ENCODE data around the gene TLR6. TPM values are rescaled to one million over a fixed set of nuclear protein-coding genes. Genes with fewer than 3 reads are reported as not detected.

TLR6 gene
- total RNA-seq, 1 donor from 2014 or later: 12.4 TPM

DNA sequence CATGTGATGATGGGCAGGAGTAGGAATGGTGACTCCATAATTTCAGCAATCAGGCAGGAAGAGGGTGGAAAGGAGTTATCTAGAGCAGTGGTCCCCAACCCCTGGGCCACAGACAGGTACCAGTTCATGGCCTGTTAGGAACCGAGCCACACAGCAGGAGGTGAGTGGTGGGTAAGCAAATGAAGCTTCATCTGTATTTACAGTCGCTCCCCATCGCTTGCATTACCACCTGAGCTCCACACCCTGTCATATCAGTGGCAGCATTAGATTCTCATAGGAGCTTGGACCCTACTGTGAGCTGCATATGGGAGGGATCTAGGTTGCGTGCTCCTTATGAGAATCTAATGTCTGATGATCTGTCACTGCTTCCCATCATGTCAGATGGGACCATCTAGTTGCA, 72.5 kb downstream of the TLR6 start:
- no peaks in the 10 kb centered on the region for H3K36me3 ChIP-seq
- H3K9me3 ChIP-seq: no peaks in the 10 kb centered on the region
- H3K4me1 ChIP-seq: no peaks in the 10 kb centered on the region
- TF ChIP-seq, protein P1, sequence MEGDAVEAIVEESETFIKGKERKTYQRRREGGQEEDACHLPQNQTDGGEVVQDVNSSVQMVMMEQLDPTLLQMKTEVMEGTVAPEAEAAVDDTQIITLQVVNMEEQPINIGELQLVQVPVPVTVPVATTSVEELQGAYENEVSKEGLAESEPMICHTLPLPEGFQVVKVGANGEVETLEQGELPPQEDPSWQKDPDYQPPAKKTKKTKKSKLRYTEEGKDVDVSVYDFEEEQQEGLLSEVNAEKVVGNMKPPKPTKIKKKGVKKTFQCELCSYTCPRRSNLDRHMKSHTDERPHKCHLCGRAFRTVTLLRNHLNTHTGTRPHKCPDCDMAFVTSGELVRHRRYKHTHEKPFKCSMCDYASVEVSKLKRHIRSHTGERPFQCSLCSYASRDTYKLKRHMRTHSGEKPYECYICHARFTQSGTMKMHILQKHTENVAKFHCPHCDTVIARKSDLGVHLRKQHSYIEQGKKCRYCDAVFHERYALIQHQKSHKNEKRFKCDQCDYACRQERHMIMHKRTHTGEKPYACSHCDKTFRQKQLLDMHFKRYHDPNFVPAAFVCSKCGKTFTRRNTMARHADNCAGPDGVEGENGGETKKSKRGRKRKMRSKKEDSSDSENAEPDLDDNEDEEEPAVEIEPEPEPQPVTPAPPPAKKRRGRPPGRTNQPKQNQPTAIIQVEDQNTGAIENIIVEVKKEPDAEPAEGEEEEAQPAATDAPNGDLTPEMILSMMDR (IDR thresholded peaks at IDR 0.05): no peak
- no peak overlapping the region for H3K4me3 ChIP-seq
- no peak overlapping the region for H3K27ac ChIP-seq
- intact Hi-C loops (cut with DNase I): no loop called here
- ATAC-seq: no peak
- DNase-seq: no peak
- no peaks in the 10 kb centered on the region for H3K27me3 ChIP-seq (ENCODE audit: low read depth)

DNA sequence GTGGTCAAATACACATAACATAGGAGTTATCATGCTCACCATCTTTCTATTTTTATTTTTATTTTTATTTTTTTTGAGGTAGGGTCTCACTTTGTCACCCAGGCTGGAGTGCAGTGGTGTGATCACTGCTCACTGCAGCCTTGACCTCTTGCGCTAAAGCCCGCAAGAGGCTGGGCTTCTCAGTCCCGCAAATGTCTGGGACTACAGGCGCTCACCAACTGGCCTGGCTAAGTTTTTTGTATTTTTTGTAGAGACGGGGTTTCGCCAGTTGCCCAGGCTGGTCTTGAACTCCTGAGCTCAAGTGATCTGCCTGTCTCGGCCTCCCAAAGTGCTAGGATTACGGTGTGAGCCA, 73.5 kb downstream of the TLR6 start:
- ATAC-seq (no peak), DNase-seq (no peak)
- Histone ChIP-seq H3K4me1 (no peaks in the 10 kb centered on the region), H3K27ac (no peak overlapping the region), H3K9me3 (no peaks in the 10 kb centered on the region), H3K36me3 (no peaks in the 10 kb centered on the region), H3K4me3 (no peak overlapping the region), H3K27me3 (ENCODE audit: low read depth) (no peaks in the 10 kb centered on the region)
- intact Hi-C loops (cut with DNase I): no loop called here
- TF ChIP-seq, protein P1 (IDR thresholded peaks at IDR 0.05): no peak

DNA sequence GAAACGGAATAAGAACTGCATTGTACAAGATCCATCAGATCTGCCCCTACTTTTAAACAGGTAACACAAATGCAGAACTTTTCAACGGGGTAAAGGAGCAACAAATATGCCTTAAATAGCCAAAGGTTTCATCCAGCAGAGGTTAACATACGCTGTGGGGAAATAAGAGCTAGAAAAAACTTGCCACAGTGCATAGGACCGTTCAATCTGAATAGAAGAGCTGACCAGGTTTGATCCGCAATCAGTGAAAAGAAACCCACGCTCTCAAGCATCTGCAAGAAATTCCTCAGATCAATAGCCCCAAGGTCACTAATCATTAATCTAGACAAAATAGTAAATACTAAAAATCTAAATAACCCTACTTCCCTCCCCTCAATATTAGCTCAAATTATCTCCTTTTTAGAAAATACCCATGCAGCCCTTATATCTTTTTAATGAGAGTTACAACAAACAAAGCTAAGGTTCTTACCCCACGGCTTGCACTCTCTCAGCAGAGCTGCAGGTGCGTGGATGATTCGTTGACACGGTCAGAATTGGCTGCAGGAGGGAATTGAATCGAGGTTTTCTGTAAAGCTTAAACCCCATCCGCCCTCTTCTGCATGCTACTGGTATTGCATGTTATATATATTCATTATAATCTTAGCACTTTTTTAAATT, 74.0 kb downstream of the TLR6 start, which contains the start of gene TLR10:
Gene TLR10 (minus strand): TSS at position 539 of the 657 bp plus-strand sequence. CDS start 7,400 bp downstream, outside the sequence.
- Histone ChIP-seq H3K4me1 (no peaks in the 10 kb centered on the region), H3K27me3 (ENCODE audit: low read depth) (no peaks in the 10 kb centered on the region), H3K27ac (no peak within 1 kb of the TSS), H3K36me3 (no peaks in the 10 kb centered on the region), H3K4me3 (peak within 1 kb of the TSS; percentile 4), H3K9me3 (no peaks in the 10 kb centered on the region)
- ATAC-seq (peak; percentile 69 to 72), DNase-seq (no peak)
- intact Hi-C loops (cut with DNase I): no loop called here
- TF ChIP-seq, protein P1 (IDR thresholded peaks at IDR 0.05): peak; percentile 66

DNA sequence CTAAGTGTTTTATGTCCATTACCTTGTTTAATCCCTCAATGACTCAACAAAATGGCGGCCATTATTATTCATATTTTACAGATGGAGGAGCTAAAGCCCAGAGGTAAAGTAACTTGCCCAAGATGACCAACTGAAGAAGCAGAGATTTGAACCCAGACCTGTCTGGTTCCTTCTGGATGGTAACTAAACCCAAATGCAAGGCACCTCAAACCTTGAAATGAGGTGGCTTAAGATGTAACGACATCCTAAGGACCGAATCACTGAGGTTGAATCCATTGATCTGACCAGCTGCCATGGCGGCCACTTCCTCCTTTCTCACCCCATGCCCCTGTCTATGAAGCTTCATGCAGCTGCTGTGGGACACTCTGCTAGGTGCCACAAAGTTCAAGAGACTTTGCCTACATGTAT, 74.8 kb downstream of the TLR6 start:
- H3K27ac ChIP-seq: no peak overlapping the region
- no peaks in the 10 kb centered on the region for H3K9me3 ChIP-seq
- H3K4me3 ChIP-seq: no peak overlapping the region
- TF ChIP-seq, protein P1 (IDR thresholded peaks at IDR 0.05): no peak
- no peaks in the 10 kb centered on the region for H3K4me1 ChIP-seq
- no peak for DNase-seq
- intact Hi-C loops (cut with DNase I): no loop called here
- no peaks in the 10 kb centered on the region for H3K27me3 ChIP-seq (ENCODE audit: low read depth)
- ATAC-seq: no peak
- H3K36me3 ChIP-seq: no peaks in the 10 kb centered on the region

DNA sequence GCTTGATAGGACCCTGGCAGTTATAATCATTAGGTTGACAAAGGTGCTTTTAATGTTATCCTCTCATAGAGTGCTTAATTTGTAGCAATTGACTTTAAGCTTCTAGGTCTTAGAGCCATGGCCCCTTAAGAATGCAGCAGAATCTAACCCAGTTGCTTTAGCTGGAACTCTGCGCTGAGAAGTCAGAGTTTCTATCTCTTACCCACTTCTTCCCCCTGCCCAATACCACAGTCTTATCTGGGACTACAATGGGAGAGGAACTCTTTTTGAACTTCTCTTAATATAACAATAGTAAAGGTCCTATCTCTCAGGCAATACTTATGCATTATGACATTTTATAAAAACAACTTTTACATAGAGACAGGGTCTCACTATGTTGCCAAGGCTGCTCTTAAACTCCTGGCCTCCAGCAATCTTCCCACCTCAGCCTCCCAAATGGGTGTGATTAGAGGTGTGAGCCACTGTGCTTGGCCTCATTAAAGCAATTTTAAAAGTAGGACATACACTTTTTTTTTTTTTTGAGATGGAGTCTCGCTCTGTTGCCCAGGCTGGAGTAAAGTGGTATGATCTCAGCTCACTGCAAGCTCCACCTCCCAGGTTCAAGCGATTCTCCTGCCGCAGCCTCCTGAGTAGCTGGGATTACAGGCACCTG, 75.7 kb downstream of the TLR6 start:
- Histone ChIP-seq H3K4me1 (no peaks in the 10 kb centered on the region), H3K27me3 (ENCODE audit: low read depth) (no peaks in the 10 kb centered on the region), H3K4me3 (no peak overlapping the region), H3K36me3 (no peaks in the 10 kb centered on the region), H3K27ac (no peak overlapping the region), H3K9me3 (no peaks in the 10 kb centered on the region)
- TF ChIP-seq, protein P1 (IDR thresholded peaks at IDR 0.05): no peak
- DNase-seq: no peak
- no peak for ATAC-seq
- intact Hi-C loops (cut with DNase I): no loop called here
